Mesothelial cell of epicardium (in vitro differentiated cells): Measurements from ENCODE around the gene DRC1. TPM values are rescaled to one million over a fixed set of nuclear protein-coding genes. Genes with fewer than 3 reads are reported as not detected.
"Not testable (repeated sequence)": the region's sequence is repeated elsewhere in the genome, so short reads cannot be mapped to it uniquely, and the experiment has no call there.

Experiments
- DNase-seq, 2 experiments: peaks; one replicate each; pipeline ENCODE4 v3.0.0; 2021; ENCODE audit warnings: low spot score in 2 of 2; ENCODE audit not compliant: unreplicated experiment in 2 of 2
- H3K27ac Mint-ChIP-seq: 2 replicates; pipeline ENCODE4 v1.8.0; 2021; ENCODE audit warnings: mixed read lengths
- H3K27me3 Mint-ChIP-seq: 2 replicates; pipeline ENCODE4 v1.8.0; 2021; ENCODE audit warnings: low read depth, mixed read lengths
- H3K36me3 Mint-ChIP-seq: 2 replicates; pipeline ENCODE4 v1.8.0; 2021; ENCODE audit warnings: mixed read lengths
- H3K4me1 Mint-ChIP-seq: 2 replicates; pipeline ENCODE4 v1.8.0; 2021; ENCODE audit warnings: mixed read lengths
- H3K4me3 Mint-ChIP-seq: 2 replicates; pipeline ENCODE4 v1.8.0; 2021; ENCODE audit warnings: mild to moderate bottlenecking, moderate library complexity, mixed read lengths
- H3K9me3 Mint-ChIP-seq: 2 replicates; pipeline ENCODE4 v1.8.0; 2021; ENCODE audit warnings: mixed read lengths
- CTCF ChIP-seq: fragments of 200-600 bp; sonication (generic); IDR thresholded peaks from one replicate; pipeline ENCODE4 v1.5.0; 2021; ENCODE audit warnings: antibody characterized with exemption; ENCODE audit not compliant: unreplicated experiment
- total RNA-seq: library from RNA; stranded (reverse); gene quantifications from 3 replicates; pipeline ENCODE4 v1.2.1, GENCODE V29; 2021

Gene DRC1
- 0.18 to 0.59 TPM (median 0.22 TPM) in 3 replicates for total RNA-seq

DNA sequence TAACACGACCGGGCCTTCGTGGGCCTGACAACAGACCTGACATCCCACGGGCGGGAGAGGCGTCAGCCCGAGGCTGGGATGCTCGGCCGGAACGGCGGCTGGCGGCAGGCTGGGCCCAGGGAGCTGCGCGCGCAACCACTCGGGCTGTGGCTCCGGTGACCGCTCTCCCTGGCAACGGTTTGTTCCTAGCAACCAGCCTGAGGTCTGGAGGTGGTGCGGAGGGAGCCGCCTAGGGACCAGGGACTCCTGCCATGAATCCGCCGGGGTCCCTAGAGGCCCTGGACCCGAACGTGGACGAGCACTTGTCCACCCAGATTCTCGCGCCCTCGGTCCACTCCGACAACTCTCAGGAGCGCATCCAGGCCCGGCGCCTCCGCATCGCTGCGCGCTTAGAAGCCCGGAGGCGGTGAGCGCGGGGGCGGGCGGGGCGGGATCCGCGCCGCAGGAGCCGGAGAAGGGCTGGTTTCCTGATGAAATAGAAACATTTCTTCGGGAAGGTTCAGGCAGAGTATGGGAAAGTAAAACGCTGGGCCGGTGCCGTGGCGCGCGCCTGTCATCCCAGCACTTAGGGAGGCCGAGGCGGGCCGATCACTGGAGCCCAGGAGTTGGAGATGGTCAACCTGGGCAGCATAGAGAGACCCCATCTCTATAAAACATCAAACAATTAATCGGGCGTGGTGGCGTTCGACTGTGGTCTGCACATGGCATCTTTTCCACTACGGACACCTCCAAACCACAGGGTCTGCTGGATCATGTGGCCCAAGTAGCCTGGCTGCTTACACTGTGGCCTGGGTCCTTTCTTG lies at the start of gene DRC1:
DRC1 (plus strand) TSS at position 182 of the 803 bp plus-strand sequence; CDS start at position 252, 70 bp downstream.
- no peaks in the 10 kb centered on the region for H3K27me3 Mint-ChIP-seq
- H3K4me3 Mint-ChIP-seq: peak within 1 kb of the TSS; percentile 56
- no peak within 1 kb of the TSS for H3K27ac Mint-ChIP-seq
- no peak for TF ChIP-seq CTCF
- peak; percentile 85 to 86 for DNase-seq
- peaks cover 3% of the 10 kb centered on the region for H3K4me1 Mint-ChIP-seq
- no peaks in the 10 kb centered on the region for H3K36me3 Mint-ChIP-seq
- no peaks in the 10 kb centered on the region for H3K9me3 Mint-ChIP-seq

DNA sequence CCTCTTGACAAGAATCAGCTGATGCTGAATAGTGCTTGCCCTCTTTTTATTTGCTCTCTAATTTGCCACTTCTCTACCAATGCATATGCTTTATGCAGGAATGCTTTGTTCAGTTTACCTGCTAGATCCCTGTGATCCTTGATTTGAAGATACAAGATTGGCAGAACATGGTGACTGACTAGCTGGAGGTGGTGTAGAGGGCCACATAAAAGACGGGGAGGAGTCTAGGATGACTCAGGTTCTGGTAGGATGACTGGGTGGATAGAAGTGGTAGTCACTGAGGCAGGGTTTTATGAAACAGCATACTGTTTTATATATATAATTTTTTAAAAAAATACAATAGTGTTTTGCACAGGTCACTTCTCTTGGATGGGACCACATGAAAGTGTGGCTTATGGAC lies 48.8 kb upstream of the DRC1 start:
- Mint-ChIP-seq H3K27me3 (no peaks in the 10 kb centered on the region), H3K4me3 (no peak overlapping the region), H3K36me3 (peaks cover 2% of the 10 kb centered on the region), H3K4me1 (peaks cover 18% of the 10 kb centered on the region), H3K9me3 (no peaks in the 10 kb centered on the region), H3K27ac (no peak overlapping the region)
- DNase-seq: no peak
- no peak for TF ChIP-seq CTCF

GRCh38 chr2:26354469-26354868 lies 47.3 kb upstream of the DRC1 start:
- not testable (repeated sequence) for DNase-seq, H3K4me3 Mint-ChIP-seq, H3K36me3 Mint-ChIP-seq, H3K27ac Mint-ChIP-seq, H3K9me3 Mint-ChIP-seq, H3K27me3 Mint-ChIP-seq
- H3K4me1 Mint-ChIP-seq: peaks cover 22% of the 10 kb centered on the region

DNA sequence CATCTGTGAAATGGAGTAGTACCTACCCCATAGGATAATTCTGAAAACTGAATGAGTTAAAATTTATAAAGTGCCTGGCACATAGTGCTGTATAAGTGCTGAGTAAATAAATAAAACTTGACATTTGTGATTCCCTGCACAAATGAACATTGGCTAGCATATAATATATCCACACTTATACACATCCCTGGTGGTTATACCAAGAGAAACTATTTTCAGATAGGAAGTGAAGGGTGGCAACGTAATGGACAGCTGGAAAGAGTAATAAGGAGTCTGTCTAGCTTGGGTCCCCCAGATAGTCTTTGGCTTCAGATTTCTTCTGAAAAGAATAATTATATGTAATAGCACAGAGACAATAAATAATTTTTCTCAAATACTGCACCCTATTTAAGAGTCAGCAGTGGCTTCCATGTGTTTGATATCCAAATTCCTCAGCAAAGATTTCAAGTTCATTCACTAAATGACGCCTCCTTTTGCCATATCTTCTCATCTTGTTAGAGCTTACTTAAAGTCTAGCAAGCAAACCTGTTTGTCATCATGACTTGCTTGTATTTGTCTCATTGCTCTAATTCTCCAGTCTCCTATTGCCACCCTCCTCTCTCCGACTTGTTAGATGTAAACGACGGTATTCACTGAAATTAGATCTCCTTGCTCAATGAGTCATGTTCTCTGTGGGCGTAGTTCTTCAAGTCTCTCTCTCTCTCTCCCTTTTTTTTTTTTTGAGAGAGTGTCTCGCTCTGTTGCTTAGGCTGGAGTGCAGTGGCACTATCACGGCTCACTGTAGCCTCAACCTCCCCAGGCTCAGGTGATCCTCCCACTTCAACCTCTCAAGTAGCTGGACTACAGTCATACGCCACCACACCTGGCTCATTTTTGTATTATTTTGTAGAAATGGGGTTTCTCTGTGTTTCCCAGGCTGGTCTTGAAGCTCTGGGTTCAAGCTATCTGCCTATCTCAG lies 46.4 kb upstream of the DRC1 start:
- H3K4me3 Mint-ChIP-seq: no peak overlapping the region
- no peak for TF ChIP-seq CTCF
- no peaks in the 10 kb centered on the region for H3K27me3 Mint-ChIP-seq
- no peak for DNase-seq
- H3K27ac Mint-ChIP-seq: peak overlapping the region; percentile 82
- H3K4me1 Mint-ChIP-seq: peaks cover 29% of the 10 kb centered on the region
- no peaks in the 10 kb centered on the region for H3K9me3 Mint-ChIP-seq
- peaks cover 2% of the 10 kb centered on the region for H3K36me3 Mint-ChIP-seq

GRCh38 chr2:26356111-26356510 lies 45.6 kb upstream of the DRC1 start:
- Mint-ChIP-seq H3K4me3 (no peak overlapping the region), H3K36me3 (peaks cover 2% of the 10 kb centered on the region), H3K27ac (no peak overlapping the region), H3K4me1 (peaks cover 32% of the 10 kb centered on the region), H3K27me3 (no peaks in the 10 kb centered on the region), H3K9me3 (no peaks in the 10 kb centered on the region)
- no peak for TF ChIP-seq CTCF
- DNase-seq: no peak

GRCh38 chr2:26356771-26357170 lies 44.9 kb upstream of the DRC1 start:
- no peaks in the 10 kb centered on the region for H3K27me3 Mint-ChIP-seq
- no peak overlapping the region for H3K4me3 Mint-ChIP-seq
- peaks cover 2% of the 10 kb centered on the region for H3K36me3 Mint-ChIP-seq
- DNase-seq: no peak
- peaks cover 32% of the 10 kb centered on the region for H3K4me1 Mint-ChIP-seq
- H3K27ac Mint-ChIP-seq: no peak overlapping the region
- no peaks in the 10 kb centered on the region for H3K9me3 Mint-ChIP-seq
- no peak for TF ChIP-seq CTCF
